Upper lobe of right lung (tissue), 1 donor: ENCODE data around the gene ERG. TPM values are rescaled to one million over a fixed set of nuclear protein-coding genes. Genes with fewer than 3 reads are reported as not detected.
A peak's percentile ranks its signal among the peaks of the same experiment; 100 is the strongest.

Source experiments
- ATAC-seq: fragments of 200-7000 bp; cut with Tn5 transposase; one replicate; pipeline ENCODE4 v1.9.1; 2020; ENCODE audit warnings: mild to moderate bottlenecking, moderate library complexity
- DNase-seq: peaks from one replicate; pipeline ENCODE4 v3.0.0-alpha.2; 2020
- H3K27ac ChIP-seq: fragments of 200-600 bp; one replicate; pipeline ENCODE4 v1.8.0; 2022
- H3K27me3 ChIP-seq: fragments of 200-600 bp; one replicate; pipeline ENCODE4 v1.8.0; 2022; ENCODE audit warnings: mild to moderate bottlenecking
- H3K36me3 ChIP-seq: fragments of 200-600 bp; one replicate; pipeline ENCODE4 v1.8.0; 2022
- H3K4me1 ChIP-seq: fragments of 200-600 bp; one replicate; pipeline ENCODE4 v1.8.0; 2022
- H3K4me3 ChIP-seq: fragments of 200-600 bp; one replicate; pipeline ENCODE4 v1.8.0; 2022; ENCODE audit warnings: mild to moderate bottlenecking
- H3K9me3 ChIP-seq: fragments of 200-600 bp; one replicate; pipeline ENCODE4 v1.8.0; 2022
- CTCF ChIP-seq: fragments of 200-600 bp; IDR thresholded peaks from one replicate; pipeline ENCODE4 v1.8.0; 2022; ENCODE audit warnings: antibody characterized with exemption
- intact Hi-C: fragments of 100-400 bp; cut with DNase I; formaldehyde crosslinking; loops from one replicate; pipeline ENCODE4 v1.11.0; 2022
- total RNA-seq: library from RNA; stranded (reverse); fragmentation: NEBNext Ultra II Directional; extraction: Animal tissue kit (Norgen Biotek cat#: 25700); gene quantifications from one replicate; pipeline ENCODE4 v1.2.1, GENCODE V29; 2021
- donor health status: DM: no; HTN: yes; CAD: no; lungs with severe emphysema.

ERG gene
- total RNA-seq, 1 donor from 2014 or later: 36.7 TPM

DNA sequence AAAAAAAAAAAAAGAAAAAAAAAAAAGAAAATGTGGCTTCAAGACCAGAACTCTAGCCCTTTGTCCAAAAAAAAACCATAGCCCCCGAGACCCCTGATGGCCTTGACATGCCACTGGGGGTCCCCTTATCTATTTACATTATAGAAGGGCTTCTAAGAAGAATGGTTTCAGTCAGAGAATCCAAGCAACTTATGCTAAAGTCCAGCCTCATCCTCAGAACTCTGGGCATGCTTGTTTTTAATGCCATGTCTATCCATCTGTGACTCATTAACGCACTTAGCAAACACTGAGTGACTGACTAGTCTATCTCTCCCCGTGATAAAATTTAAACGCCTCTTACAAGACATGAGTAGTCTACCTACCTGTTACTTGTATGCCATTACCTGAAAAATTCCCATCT lies 29.3 kb downstream of the ERG start:
- Histone ChIP-seq H3K4me1 (no peaks in the 10 kb centered on the region), H3K27ac (no peak overlapping the region), H3K36me3 (no peaks in the 10 kb centered on the region), H3K4me3 (no peak overlapping the region), H3K9me3 (no peaks in the 10 kb centered on the region), H3K27me3 (no peaks in the 10 kb centered on the region)
- intact Hi-C loops: no loop called here
- DNase-seq (no peak), ATAC-seq (no peak)
- TF ChIP-seq CTCF: no peak

- H3K9me3 ChIP-seq: no peaks in the 10 kb centered on the region
- ATAC-seq: no peak
- intact Hi-C loops: no loop called here
- H3K4me1 ChIP-seq: no peaks in the 10 kb centered on the region
- TF ChIP-seq CTCF: no peak
- no peaks in the 10 kb centered on the region for H3K36me3 ChIP-seq
- H3K4me3 ChIP-seq: no peak overlapping the region
- H3K27ac ChIP-seq: no peak overlapping the region
- H3K27me3 ChIP-seq: no peaks in the 10 kb centered on the region
- no peak for DNase-seq
These were observed 30.4 kb downstream of the ERG start for GRCh38 chr21:38467911-38468310.

- Histone ChIP-seq H3K4me3 (no peak overlapping the region), H3K27ac (no peak overlapping the region), H3K9me3 (no peaks in the 10 kb centered on the region), H3K36me3 (no peaks in the 10 kb centered on the region), H3K4me1 (no peaks in the 10 kb centered on the region), H3K27me3 (no peaks in the 10 kb centered on the region)
- DNase-seq (no peak), ATAC-seq (peak; percentile 76)
- no peak for TF ChIP-seq CTCF
- intact Hi-C loops: no loop called here
These were observed 30.9 kb downstream of the ERG start for GRCh38 chr21:38467374-38467773.

DNA sequence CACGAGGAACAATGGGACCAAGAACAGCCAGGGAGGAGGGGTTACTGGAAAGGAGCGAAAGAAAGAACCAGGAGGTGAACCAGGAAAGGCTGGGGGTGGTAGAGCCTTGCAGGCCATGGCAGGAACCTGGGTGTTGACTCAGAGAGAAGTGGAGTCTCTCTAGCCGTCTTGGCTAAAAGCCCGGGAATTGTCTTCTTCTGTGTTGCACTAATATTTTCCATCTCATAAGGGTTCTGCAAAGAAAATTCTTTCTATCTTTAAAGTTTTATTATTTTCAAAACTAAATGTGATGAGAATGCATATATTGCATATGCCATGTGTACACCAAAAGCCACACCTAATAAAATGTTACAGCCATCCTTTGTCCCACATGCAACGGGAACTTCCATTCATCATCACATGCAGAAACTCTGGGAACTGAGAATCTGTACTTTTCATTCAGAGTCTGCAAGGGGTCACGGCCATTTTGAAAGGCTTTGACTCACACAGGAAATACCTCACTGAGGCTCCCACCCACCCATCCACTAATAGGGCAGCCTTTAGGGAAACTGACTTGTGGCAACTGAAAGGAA lies 38.0 kb downstream of the ERG start:
- Histone ChIP-seq H3K27ac (no peak overlapping the region), H3K36me3 (no peaks in the 10 kb centered on the region), H3K4me3 (no peak overlapping the region), H3K9me3 (no peaks in the 10 kb centered on the region), H3K4me1 (no peaks in the 10 kb centered on the region), H3K27me3 (no peaks in the 10 kb centered on the region)
- DNase-seq (no peak), ATAC-seq (peak; percentile 63)
- intact Hi-C loops: no loop called here
- TF ChIP-seq CTCF: no peak

- H3K4me3 ChIP-seq: no peak overlapping the region
- TF ChIP-seq CTCF: no peak
- H3K27me3 ChIP-seq: no peaks in the 10 kb centered on the region
- ATAC-seq (no peak), DNase-seq (no peak)
- no peak overlapping the region for H3K27ac ChIP-seq
- intact Hi-C loops: no loop called here
- H3K36me3 ChIP-seq: no peaks in the 10 kb centered on the region
- no peaks in the 10 kb centered on the region for H3K4me1 ChIP-seq
- H3K9me3 ChIP-seq: no peaks in the 10 kb centered on the region
These were observed 38.8 kb downstream of the ERG start for GRCh38 chr21:38459490-38459889.

- H3K27ac ChIP-seq: no peak overlapping the region
- intact Hi-C loops: no loop called here
- H3K36me3 ChIP-seq: no peaks in the 10 kb centered on the region
- H3K9me3 ChIP-seq: no peaks in the 10 kb centered on the region
- no peak overlapping the region for H3K4me3 ChIP-seq
- DNase-seq: no peak
- no peak for ATAC-seq
- no peaks in the 10 kb centered on the region for H3K27me3 ChIP-seq
- no peak for TF ChIP-seq CTCF
- H3K4me1 ChIP-seq: no peaks in the 10 kb centered on the region
These were observed 42.9 kb downstream of the ERG start for GRCh38 chr21:38455403-38455802.
